K562 (cell line): ENCODE data around the gene SPINK14. TPM values are rescaled to one million over a fixed set of nuclear protein-coding genes. Genes with fewer than 3 reads are reported as not detected.

Experiments used
- CEBPG ChIP-seq, 3 experiments: fragments of 200-800 bp in 1 of 3; sonication (Bioruptor generic) in 1 of 3; sonication (generic) in 1 of 3; formaldehyde crosslinking in 1 of 3; IDR thresholded peaks in 2 of 3; conservative IDR thresholded peaks in 1 of 3; 2 replicates each; pipeline versions ENCODE4 v1.6.1 to v1.8.0; 2016 to 2022; ENCODE audit warnings: missing compliant biosample characterization in 2 of 3, missing genetic modification characterization in 2 of 3, mild to moderate bottlenecking in 1 of 3, missing genetic modification reagents in 1 of 3
- CHD1 ChIP-seq: fragments of 200-600 bp; sonication (generic); IDR thresholded peaks from one replicate; pipeline ENCODE4 v1.6.1; 2012; ENCODE audit warnings: mild to moderate bottlenecking, moderate library complexity, low read length, inconsistent platforms
- CREBBP ChIP-seq: IDR thresholded peaks from one replicate; pipeline ENCODE4 v1.6.1; 2012; ENCODE audit warnings: low read depth, mild to moderate bottlenecking, control low read depth, inconsistent platforms, low read length
- ETV5 ChIP-seq: sonication (generic); formaldehyde crosslinking; IDR thresholded peaks from 2 replicates; pipeline ENCODE4 v1.4.0; 2020; ENCODE audit warnings: low read depth, mild to moderate bottlenecking, missing genetic modification reagents
- NFIX ChIP-seq: fragments of 250-450 bp; sonication (Bioruptor Pico); IDR thresholded peaks from 2 replicates; pipeline ENCODE4 v1.4.0; 2020; ENCODE audit warnings: low read depth, mild to moderate bottlenecking, moderate library complexity
- POLR2AphosphoS5 ChIP-seq: IDR thresholded peaks from 2 replicates; pipeline ENCODE4 v1.6.1; 2011; ENCODE audit warnings: mild to moderate bottlenecking, low read depth, low read length, moderate library complexity; ENCODE audit not compliant: control insufficient read depth, insufficient read depth
- POLR2G ChIP-seq: fragments of 200-400 bp; formaldehyde crosslinking; IDR thresholded peaks from 2 replicates; pipeline ENCODE4 v1.6.1; 2017; ENCODE audit warnings: low read depth, mild to moderate bottlenecking, antibody characterized with exemption, low read length, moderate library complexity
- TCF7 ChIP-seq: sonication (generic); IDR thresholded peaks from 2 replicates; pipeline ENCODE4 v1.6.1; 2016; ENCODE audit warnings: antibody characterized with exemption, borderline replicate concordance
- polyA plus RNA-seq, 8 experiments: library from polyadenylated mRNA; depleted of rRNA in 4 of 8; stranded (reverse) in 5 of 8; unstranded in 3 of 8; fragments of >200 nt; fragmentation: Nextera tagmentation in 2 of 8; fragmentation: Illumina TruSeq in 1 of 8; extraction: Ambion mirVana in 2 of 8; extraction: Trizol in 1 of 8; gene quantifications; 2 replicates each; pipeline versions ENCODE4 v1.2.1 to v1.2.3, GENCODE V29; 2011 to 2014; ENCODE audit warnings: inconsistent platforms in 1 of 8, missing spikeins in 1 of 8
- total RNA-seq, 7 experiments: library from RNA; depleted of rRNA in 6 of 7; stranded (reverse); fragments of >200 nt in 6 of 7; fragmentation: Illumina TruSeq in 2 of 7; extraction: Trizol in 2 of 7; gene quantifications; 2 replicates each; pipeline versions ENCODE4 v1.2.1 to v1.2.3, GENCODE V29; 2011 to 2021; ENCODE audit warnings: low replicate concordance in 1 of 7
- TF ChIP-seq, protein P1 (sequence below): fragments of 250-450 bp; sonication (Bioruptor Pico); IDR thresholded peaks from 2 replicates; pipeline ENCODE4 v1.4.0; 2020
- TF ChIP-seq, protein P2 (sequence below): fragments of 450-650 bp; IDR thresholded peaks from 2 replicates; pipeline ENCODE4 v1.6.1; 2018; ENCODE audit warnings: mild to moderate bottlenecking, low read depth; ENCODE audit not compliant: partially characterized antibody
- TF ChIP-seq, protein P3 (sequence below): fragments of 250-450 bp; sonication (Bioruptor Pico); IDR thresholded peaks from 2 replicates; pipeline ENCODE4 v1.8.0; 2021; ENCODE audit warnings: mild to moderate bottlenecking, moderate library complexity

Gene SPINK14
- total and polyA plus RNA-seq, 9 of the 15 experiments (the other 6 are each of a cell fraction or from before 2014, with no cell fraction given), result not detected

DNA sequence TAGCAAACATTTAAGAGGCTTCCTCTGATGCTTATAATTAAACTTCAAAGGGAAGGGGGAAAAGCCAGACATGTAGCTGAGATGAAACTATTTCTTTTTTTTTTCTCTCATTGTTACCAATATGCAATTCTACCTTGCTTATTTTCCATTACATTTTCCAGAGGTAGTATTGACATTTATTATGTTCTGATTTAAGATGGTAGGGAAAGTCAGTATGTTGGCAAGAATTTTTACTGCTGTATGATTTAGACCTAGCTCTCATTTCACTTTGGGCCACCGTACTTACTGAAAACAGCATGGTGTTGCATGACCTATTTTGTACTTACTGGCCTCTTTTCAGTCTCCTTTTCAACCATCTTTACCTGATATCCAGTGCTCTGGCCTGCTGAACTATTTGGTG lies 24.9 kb downstream of the SPINK14 start (continued):
- TF ChIP-seq CEBPG (CRISPR knock-in tag; IDR thresholded peaks at IDR 0.05) (no peak), CEBPG (tag; conservative IDR thresholded peaks at IDR 0.05 in 1 of 2, IDR thresholded peaks at IDR 0.05 in 1 of 2) (no peak), NFIX (CRISPR knock-in tag) (no peak), CREBBP (no peak), TCF7 (no peak), POLR2AphosphoS5 (no peak), POLR2G (no peak), CHD1 (no peak), ETV5 (CRISPR knock-in tag) (no peak)
- TF ChIP-seq, protein P1, sequence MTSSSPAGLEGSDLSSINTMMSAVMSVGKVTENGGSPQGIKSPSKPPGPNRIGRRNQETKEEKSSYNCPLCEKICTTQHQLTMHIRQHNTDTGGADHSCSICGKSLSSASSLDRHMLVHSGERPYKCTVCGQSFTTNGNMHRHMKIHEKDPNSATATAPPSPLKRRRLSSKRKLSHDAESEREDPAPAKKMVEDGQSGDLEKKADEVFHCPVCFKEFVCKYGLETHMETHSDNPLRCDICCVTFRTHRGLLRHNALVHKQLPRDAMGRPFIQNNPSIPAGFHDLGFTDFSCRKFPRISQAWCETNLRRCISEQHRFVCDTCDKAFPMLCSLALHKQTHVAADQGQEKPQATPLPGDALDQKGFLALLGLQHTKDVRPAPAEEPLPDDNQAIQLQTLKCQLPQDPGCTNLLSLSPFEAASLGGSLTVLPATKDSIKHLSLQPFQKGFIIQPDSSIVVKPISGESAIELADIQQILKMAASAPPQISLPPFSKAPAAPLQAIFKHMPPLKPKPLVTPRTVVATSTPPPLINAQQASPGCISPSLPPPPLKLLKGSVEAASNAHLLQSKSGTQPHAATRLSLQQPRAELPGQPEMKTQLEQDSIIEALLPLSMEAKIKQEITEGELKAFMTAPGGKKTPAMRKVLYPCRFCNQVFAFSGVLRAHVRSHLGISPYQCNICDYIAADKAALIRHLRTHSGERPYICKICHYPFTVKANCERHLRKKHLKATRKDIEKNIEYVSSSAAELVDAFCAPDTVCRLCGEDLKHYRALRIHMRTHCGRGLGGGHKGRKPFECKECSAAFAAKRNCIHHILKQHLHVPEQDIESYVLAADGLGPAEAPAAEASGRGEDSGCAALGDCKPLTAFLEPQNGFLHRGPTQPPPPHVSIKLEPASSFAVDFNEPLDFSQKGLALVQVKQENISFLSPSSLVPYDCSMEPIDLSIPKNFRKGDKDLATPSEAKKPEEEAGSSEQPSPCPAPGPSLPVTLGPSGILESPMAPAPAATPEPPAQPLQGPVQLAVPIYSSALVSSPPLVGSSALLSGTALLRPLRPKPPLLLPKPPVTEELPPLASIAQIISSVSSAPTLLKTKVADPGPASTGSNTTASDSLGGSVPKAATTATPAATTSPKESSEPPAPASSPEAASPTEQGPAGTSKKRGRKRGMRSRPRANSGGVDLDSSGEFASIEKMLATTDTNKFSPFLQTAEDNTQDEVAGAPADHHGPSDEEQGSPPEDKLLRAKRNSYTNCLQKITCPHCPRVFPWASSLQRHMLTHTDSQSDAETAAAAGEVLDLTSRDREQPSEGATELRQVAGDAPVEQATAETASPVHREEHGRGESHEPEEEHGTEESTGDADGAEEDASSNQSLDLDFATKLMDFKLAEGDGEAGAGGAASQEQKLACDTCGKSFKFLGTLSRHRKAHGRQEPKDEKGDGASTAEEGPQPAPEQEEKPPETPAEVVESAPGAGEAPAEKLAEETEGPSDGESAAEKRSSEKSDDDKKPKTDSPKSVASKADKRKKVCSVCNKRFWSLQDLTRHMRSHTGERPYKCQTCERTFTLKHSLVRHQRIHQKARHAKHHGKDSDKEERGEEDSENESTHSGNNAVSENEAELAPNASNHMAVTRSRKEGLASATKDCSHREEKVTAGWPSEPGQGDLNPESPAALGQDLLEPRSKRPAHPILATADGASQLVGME (CRISPR knock-in tag), result no peak
- TF ChIP-seq, protein P2, sequence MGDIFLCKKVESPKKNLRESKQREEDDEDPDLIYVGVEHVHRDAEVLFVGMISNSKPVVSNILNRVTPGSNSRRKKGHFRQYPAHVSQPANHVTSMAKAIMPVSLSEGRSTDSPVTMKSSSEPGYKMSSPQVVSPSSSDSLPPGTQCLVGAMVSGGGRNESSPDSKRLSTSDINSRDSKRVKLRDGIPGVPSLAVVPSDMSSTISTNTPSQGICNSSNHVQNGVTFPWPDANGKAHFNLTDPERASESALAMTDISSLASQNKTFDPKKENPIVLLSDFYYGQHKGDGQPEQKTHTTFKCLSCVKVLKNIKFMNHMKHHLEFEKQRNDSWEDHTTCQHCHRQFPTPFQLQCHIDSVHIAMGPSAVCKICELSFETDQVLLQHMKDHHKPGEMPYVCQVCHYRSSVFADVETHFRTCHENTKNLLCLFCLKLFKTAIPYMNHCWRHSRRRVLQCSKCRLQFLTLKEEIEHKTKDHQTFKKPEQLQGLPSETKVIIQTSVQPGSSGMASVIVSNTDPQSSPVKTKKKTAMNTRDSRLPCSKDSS, result no peak
- TF ChIP-seq, protein P3, sequence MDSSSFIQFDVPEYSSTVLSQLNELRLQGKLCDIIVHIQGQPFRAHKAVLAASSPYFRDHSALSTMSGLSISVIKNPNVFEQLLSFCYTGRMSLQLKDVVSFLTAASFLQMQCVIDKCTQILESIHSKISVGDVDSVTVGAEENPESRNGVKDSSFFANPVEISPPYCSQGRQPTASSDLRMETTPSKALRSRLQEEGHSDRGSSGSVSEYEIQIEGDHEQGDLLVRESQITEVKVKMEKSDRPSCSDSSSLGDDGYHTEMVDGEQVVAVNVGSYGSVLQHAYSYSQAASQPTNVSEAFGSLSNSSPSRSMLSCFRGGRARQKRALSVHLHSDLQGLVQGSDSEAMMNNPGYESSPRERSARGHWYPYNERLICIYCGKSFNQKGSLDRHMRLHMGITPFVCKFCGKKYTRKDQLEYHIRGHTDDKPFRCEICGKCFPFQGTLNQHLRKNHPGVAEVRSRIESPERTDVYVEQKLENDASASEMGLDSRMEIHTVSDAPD (CRISPR knock-in tag), result no peak
- TF ChIP-seq, all 486 proteins: peak for 0
